Heart left ventricle (tissue), 13 donors: ENCODE results near the gene SWI5.

Experiments used
- POLR2A ChIP-seq, 2 donors: fragments of 450-650 bp; IDR thresholded peaks; one replicate each; pipeline ENCODE4 v1.6.1; 2017; ENCODE audit warnings: antibody characterized with exemption in 2 of 2, mild to moderate bottlenecking in 2 of 2, moderate library complexity in 2 of 2
- TF ChIP-seq, protein P1 (sequence below), 12 donors: fragments of 200-600 bp; sonication (generic) in 4 of 12; IDR thresholded peaks; one replicate each; pipeline versions ENCODE4 v1.5.0 to v1.8.0; 2018 to 2022; ENCODE audit warnings: antibody characterized with exemption in 12 of 12, mild to moderate bottlenecking in 5 of 12
- donor health status: ischemic (EF 13 %, LVEDD 7.1; RV severe dilation, severe dysfunction).
- donor health status: DM: no; HTN: yes; CAD: no.
- donor health status: DM: no; HTN: no; CAD: no.
- donor health status: ischemic (EF 25% LVEDD 6.9; RV normal size, moderate dysfunction).
- donor health status: ischemic (EF 25% LVEDD 5.7; RV mildly dilated, moderate dysfunction).
- donor health status: ischemic (EF 35%, LVEDD 5.7; RV mildly dilated, moderate dysfunction).
- donor health status: nonischemic (EF 11% LVEDD 7.7; RV severe dilation, severe dysfunction).
- donor health status: DM: yes; HTN: yes; CAD: no.
- donor health status: PGD.
- donor health status: ischemic (EF 29% LVEDD 5.4; RV normal size, mild dysfunction).
- donor health status: nonischemic (EF 23%, LVEDD 6.1; RV moderate dilation, normal function).

DNA sequence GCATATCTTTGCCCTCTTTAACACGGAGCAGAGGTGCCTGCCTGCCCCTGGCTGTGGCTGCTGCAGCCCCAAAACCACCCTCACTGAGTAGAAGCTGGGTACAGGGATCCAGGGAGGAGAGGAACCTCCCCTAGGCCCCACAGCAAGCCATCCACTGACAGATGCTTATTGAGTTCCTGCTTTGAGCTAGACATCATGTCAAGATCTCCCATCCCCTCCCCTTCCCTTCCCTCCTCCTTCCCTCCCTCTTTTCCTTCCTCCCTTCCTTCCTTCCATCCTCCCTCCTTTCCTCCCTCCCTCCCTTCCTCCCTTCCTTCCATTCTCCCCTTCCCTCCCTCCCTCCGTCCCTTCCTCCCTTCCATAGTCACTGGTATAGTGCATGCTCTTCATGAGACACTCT is 29.6 kb upstream of the SWI5 start:
- TF ChIP-seq, protein P1, sequence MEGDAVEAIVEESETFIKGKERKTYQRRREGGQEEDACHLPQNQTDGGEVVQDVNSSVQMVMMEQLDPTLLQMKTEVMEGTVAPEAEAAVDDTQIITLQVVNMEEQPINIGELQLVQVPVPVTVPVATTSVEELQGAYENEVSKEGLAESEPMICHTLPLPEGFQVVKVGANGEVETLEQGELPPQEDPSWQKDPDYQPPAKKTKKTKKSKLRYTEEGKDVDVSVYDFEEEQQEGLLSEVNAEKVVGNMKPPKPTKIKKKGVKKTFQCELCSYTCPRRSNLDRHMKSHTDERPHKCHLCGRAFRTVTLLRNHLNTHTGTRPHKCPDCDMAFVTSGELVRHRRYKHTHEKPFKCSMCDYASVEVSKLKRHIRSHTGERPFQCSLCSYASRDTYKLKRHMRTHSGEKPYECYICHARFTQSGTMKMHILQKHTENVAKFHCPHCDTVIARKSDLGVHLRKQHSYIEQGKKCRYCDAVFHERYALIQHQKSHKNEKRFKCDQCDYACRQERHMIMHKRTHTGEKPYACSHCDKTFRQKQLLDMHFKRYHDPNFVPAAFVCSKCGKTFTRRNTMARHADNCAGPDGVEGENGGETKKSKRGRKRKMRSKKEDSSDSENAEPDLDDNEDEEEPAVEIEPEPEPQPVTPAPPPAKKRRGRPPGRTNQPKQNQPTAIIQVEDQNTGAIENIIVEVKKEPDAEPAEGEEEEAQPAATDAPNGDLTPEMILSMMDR (IDR thresholded peaks at IDR 0.05), result no peak
- no peak for TF ChIP-seq POLR2A (IDR thresholded peaks at IDR 0.05)
